Activated gamma-delta T cell treated with Interleukin-2 at 50 U/mL for 16 hours (primary cell): ENCODE measurements around the gene PRIM2.
"Not testable (repeated sequence)": the region's sequence is repeated elsewhere in the genome, so short reads cannot be mapped to it uniquely, and the experiment has no call there.

Experiments used
- DNase-seq: peaks from one replicate; pipeline ENCODE4 v3.0.0-alpha.2; 2020

Gene PRIM2

DNA sequence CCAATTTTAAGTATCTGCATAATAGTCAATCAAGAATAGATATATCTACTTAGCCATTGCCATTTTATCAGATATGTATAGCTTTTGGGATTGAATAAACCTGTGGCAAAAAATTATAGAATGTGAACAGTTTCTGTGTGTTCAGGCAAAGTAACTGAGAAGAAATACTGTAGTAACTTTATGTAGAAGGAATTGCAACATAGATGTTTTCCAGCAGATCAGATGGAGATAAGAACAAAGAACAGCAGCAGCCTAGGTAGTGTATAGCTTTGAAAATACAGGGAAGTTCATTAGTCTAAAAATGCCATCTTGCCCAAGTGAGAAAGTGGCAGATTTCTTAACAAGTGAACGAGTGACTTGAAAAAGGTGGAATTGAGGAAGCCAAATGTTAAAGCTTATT, 197.7 kb downstream of the PRIM2 start:
- DNase-seq = not testable (repeated sequence)

- not testable (repeated sequence) for DNase-seq
Measured at GRCh38 chr6:57515845-57516244, 198.4 kb downstream of the PRIM2 start.

GRCh38 chr6:57516776-57517175, 199.3 kb downstream of the PRIM2 start:
- not testable (repeated sequence) for DNase-seq

GRCh38 chr6:57519198-57519597, 201.8 kb downstream of the PRIM2 start:
- not testable (repeated sequence) for DNase-seq

DNA sequence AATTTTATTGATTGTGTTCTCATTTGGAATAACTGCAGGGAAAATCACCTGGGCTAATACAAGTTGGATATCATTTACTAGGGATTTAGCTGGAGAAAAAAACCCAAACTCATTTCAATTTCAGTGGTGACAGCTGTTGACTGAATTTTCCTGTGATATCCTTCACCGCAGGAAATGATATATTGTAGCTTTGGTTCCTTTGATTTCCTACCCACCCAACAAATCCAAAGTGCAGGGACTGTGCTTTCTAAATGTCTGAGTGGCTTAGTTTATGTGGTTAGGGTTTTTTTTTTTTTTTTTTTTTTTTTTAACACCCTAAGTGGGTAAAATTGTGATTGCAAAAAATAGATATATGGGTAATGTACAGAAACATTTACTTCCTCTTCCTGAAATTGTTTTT, 203.7 kb downstream of the PRIM2 start:
- DNase-seq = not testable (repeated sequence)

- not testable (repeated sequence) for DNase-seq
Measured at GRCh38 chr6:57523221-57523620, 205.8 kb downstream of the PRIM2 start.

DNA sequence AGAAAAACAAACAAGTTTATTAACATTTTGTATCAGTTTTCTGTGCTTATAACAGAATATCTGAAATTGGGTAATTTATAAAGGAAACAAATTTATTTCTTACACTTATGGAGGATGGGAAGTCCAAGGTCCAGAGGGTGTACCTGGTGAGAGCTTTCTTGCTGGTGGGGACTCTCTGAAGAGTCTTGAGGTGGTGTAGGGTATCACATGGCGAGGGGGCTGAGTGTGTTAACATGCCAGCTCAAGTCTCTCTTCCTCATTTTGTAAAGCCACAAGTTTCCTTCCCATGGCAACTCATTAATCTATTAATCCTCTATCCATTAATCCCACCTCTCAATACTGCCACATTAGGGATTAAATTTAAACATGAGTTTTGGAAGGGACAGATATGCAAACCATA, 212.3 kb downstream of the PRIM2 start:
- not testable (repeated sequence) for DNase-seq

DNA sequence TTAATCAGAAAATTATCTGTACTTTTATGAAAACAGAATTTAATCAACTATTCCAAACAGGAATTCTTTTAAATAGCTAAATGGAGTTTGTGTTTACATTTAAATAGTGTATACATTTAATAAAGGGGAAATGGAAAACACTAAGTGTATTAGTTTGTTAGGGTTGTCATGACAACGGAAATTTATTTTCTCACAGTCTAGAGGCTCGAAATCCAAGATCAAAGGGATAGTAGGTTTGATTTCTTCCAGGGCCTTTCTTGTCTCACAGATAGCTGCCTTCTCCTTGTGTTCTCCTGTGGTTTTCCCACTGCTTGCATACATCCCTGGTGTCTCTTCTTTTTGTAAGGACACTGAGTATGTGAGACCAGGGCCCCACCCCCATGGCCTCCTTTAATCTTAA, 215.2 kb downstream of the PRIM2 start:
- not testable (repeated sequence) for DNase-seq

GRCh38 chr6:57535121-57535520, 217.7 kb downstream of the PRIM2 start:
- not testable (repeated sequence) for DNase-seq

DNA sequence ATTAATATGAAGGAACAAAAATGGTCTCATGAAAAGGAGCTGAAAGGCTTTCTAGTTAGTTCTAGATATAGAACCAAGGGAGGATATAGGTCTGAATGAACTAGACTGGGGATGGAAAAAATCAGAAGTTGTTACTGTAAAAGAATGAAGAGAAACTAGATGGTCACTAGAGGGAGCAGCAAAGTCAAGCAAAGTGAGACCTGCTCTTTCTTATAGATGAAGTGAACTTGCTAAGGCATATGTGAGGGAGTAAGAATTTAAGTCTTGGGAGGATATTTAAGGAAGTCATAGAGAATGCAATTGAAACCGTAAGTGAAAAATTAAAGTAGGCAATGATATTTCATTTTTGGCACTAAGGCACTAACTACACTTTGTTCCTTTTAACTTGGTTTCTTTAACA, 218.6 kb downstream of the PRIM2 start:
- not testable (repeated sequence) for DNase-seq

DNA sequence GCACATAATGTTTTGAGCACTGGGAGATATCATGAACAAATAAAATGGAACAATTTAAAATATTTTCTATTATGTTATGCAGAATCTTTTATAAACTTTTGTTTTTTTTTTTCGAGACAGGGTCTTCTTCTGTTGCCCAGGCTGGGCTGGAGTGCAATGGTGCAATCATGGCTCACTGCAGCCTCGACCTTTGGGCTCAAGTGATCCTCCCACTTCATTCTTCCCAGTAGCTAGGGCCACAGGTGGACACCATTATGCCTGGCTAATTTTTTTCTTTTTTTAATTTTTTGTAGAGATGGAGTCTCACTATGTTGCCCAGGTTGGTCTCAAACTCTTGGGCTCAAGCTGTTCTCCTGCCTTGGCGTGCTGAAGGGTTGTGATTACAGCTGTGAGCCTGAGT, 220.5 kb downstream of the PRIM2 start:
- DNase-seq = not testable (repeated sequence)

DNA sequence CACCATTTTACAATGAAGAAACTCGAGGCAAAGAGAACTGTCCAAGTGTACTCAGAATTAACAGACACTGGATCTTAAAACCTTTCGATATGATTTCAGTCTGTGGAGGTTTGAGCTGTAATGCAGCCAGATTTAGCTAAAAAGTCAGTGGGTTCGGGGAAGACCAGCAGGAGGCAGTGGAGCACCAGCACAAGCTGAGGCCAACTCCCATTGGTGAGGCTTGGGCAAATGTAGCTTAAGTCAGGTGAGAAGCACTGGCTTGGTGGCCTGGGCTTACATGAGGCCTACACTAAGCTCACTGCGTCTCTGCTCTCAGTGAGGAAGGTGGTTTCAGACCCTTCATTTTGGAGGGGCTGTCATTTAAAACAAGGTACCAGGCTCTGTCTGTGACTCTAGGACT, 234.5 kb downstream of the PRIM2 start:
- DNase-seq = not testable (repeated sequence)

GRCh38 chr6:57557855-57558254, 240.4 kb downstream of the PRIM2 start:
- DNase-seq = not testable (repeated sequence)

DNA sequence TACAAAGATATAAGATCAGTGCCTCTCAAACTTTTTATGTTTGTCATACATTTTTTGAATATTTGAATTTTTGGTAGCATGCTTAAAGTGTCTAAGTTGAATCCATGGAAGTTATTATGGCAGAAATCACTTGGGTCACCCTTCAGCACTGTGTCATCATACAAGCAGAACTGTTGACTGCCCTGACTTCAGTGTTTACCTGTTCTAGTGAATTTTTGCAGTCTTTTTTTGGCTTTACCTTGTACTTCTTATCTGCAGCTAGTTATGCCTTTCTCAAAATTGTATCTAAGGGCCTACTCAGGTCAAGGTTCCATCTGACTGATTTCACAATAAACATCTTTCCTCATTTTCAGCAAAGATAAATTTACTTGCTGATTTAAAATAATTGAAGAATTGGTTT, 241.7 kb downstream of the PRIM2 start:
- DNase-seq = not testable (repeated sequence)

DNA sequence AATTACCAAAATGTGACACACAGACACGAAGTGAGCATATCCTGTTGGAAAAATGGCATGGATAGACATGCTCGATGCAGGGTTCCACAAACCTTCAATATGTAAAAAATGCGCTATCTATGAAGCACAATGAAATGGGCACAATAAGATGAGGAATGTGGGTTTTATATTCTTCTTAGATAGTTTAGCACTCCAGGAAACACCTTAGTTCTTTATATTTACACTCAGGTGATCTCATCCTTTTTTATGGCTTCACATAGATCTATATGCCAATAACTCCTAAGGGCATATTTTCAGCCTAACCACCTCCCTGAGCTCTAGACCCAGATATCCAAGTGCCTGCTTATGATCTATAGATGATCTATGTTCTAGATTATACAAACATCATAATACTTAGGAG, 244.8 kb downstream of the PRIM2 start:
- DNase-seq = not testable (repeated sequence)

DNA sequence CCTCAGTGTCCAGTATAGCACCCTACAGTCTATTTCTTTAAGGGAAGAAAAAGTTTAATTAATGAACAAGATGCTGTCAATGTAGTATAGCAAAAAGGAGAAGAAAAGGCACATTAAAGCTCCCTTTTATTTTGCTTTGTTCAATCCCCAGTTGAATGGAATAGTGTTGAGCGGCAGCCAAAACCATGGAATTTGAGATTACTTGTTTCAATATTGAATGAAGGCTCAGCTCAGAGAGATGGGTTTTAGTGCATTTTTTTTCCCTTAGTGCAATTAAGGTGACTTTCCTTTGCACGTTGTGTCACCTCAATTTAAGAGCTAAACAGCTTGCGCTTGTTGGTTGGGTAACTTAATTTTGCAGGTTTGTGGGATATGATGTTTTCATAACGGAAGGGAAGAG, 254.7 kb downstream of the PRIM2 start:
- DNase-seq = not testable (repeated sequence)

- not testable (repeated sequence) for DNase-seq
Measured at GRCh38 chr6:57572844-57573243, 255.4 kb downstream of the PRIM2 start.

GRCh38 chr6:57577023-57577422, 259.6 kb downstream of the PRIM2 start:
- DNase-seq = not testable (repeated sequence)

GRCh38 chr6:57579489-57579888, 262.1 kb downstream of the PRIM2 start:
- DNase-seq = not testable (repeated sequence)

DNA sequence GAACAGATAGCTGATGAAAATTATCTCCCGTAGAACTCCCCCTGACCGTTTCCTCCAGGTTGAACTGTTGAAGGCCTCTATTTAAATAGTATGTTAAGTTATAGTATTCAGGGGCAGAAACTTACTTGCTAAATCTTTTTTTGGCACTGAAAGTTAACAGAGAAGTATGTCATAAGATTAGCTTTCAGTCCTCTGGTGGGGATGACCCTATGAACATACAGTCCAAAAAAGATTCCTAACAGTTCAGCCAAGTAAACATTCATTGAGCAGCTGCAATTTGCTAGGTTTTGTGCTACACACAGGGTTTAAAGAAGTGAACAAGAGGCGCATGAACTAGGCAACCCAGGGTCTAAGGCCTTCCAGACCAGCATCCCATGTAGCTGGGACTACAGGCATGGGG, 264.2 kb downstream of the PRIM2 start:
- not testable (repeated sequence) for DNase-seq

- not testable (repeated sequence) for DNase-seq
Measured at GRCh38 chr6:57601105-57601504, 283.7 kb downstream of the PRIM2 start.

DNA sequence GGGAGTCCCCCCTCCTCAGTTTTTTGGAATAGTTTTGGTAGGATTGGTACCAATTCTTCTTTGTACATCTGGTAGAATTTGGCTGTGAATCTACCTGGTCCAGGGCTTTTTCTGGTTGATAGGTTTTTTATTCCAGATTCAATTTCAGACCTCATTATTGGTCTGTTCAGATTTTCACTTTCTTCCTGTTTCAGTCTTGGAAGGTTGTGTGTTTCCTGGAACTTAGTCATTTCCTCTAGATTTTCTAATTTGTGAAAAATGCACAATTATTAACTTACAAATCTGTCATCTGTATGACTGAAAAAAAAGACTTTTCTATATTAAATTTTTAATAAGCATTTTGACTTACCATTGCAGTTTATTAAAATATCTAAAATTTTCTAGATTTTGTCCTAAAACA, 287.9 kb downstream of the PRIM2 start:
- DNase-seq = not testable (repeated sequence)

- not testable (repeated sequence) for DNase-seq
Measured at GRCh38 chr6:57606331-57606730, 288.9 kb downstream of the PRIM2 start.

GRCh38 chr6:57610612-57611011, 293.2 kb downstream of the PRIM2 start:
- DNase-seq = not testable (repeated sequence)

DNA sequence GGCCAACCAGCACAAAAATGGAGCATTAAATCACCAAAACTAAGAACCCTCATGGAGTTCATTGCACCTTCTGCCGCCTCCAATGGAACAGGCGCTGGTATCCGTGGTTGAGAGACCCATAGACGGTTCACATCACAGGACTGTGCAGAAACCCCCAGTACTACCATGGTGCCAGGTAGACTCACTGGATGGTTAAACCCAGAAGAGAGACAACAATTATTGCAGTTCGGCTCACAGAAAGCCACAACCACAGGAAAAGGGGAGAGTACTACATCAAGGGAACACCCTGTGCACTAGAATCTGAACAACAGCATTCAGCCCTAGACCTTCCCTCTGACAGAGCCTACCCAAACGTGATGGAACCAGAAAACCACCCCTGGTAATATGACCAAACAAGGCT, 301.5 kb downstream of the PRIM2 start:
- DNase-seq = not testable (repeated sequence)

- DNase-seq = not testable (repeated sequence)
Measured at GRCh38 chr6:57631773-57632172, 314.3 kb downstream of the PRIM2 start.
